LHCN-M2 (cell line): ENCODE data around the gene PARD3B. TPM values are rescaled to one million over a fixed set of nuclear protein-coding genes. Genes with fewer than 3 reads are reported as not detected.
"Not testable (repeated sequence)": the region's sequence is repeated elsewhere in the genome, so short reads cannot be mapped to it uniquely, and the experiment has no call there.

Experiments used
- DNase-seq: peaks from one replicate; pipeline ENCODE4 v3.0.0-alpha.2; 2012; ENCODE audit warnings: low read depth
- total RNA-seq: library from RNA; depleted of rRNA; stranded (reverse); fragments of >200 nt; gene quantifications from 2 replicates; pipeline ENCODE4 v1.2.3, GENCODE V29; 2014

The PARD3B gene
- total RNA-seq, 1 experiment from 2014 or later = 4.0 TPM

DNA sequence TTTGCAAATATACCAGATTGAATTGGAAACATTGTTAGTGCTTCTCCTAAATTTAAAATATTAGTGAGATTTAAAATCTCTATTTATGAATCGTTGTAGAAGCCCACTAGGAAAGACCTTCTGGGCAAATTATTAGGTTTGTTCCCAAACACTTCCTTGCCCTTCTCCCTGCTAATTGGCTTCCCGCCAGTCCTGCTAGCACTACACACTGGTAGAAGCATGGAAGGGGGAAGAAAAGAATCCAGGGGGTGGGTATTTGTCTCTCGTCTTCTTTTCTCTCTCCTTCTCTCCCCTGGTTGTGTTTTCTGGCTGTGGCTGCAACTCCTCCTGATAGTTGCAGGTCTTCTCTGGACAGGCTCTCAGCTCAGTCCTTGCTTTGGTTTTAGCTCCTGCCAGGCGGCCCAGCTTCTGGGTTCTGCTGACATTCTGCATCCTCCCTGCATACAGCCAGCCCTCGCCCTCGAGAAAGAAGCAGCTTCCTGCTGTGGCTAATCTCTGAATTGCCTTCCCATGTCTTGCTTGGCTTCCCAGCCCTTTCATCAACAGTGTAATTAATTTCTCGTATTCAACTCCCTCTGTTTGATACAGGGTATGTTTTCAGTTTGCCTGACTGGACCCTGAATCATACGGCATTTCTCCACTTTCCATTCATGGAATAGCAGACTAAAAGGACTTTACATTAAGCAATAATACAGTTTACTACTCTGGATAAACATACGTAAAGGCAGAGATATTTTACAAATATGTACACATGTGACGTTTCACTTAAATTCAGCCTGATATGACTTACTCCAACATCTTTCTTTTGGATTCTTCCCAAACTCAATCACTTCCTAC is 6.9 kb upstream of the PARD3B start:
- DNase-seq = no peak

DNA sequence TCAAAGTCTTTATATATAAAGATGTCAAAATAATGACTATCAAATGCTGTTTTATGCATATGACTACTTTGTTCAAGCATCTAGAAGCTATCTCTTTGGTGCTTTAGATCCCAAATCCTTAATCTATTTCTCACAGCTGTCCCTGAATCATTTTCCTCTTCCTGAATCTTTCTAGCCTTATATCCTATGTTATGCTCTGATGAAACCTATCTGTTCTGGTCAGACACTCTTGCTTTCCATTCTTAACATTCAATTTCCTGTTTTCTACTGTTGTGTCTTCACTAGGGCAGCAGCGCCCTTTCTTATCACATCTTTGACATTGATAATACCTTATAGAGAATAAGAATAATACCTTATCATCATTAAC is 6.3 kb upstream of the PARD3B start:
- no peak for DNase-seq

DNA sequence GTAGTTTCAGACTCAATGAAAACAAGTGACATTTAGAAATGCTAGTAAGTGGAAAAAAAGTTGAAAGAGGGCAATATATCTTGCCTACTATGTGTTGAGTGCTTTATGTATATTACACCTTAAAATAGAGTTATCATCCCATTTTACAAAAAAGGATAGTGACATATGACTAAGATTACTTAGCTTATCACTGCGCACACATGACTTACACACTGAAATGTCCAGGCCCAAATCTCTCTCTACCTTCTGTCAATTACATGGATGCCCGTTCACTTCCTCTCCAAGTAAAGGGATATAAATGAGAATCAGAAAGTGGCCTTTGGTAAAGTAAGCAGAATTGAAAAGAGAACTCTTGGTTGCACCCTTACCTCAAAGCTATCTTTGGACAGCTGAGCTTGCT is 3.6 kb upstream of the PARD3B start:
- DNase-seq = no peak

DNA sequence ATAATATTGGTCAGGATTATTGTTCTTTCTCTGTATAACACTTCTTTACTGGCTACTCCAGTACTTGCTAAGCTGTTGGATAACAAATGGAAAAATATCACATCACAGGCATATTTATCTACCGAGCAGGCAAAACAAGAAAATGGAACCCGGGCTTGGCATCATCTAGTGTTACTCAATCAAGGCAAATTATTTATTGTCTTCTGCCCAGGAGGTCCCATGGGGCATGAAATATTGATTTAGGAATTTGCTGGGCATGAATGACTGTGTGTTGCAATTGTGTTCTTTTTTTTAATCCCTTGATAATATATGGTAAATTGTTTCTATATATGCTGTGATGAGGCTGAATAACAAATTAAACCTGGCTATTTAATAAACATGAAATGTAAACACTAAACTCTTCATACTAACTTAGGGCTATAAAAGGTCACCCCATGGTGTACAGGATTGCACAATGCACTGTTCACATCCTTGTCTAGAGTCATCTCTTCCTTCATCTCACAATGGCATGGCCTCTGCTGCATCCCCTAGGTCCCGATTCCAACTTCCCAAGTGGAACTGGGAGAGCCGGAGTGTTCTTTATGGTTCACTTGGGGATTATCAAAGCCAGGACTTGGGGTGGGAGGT is 2.2 kb upstream of the PARD3B start:
- peak; percentile 26 for DNase-seq

DNA sequence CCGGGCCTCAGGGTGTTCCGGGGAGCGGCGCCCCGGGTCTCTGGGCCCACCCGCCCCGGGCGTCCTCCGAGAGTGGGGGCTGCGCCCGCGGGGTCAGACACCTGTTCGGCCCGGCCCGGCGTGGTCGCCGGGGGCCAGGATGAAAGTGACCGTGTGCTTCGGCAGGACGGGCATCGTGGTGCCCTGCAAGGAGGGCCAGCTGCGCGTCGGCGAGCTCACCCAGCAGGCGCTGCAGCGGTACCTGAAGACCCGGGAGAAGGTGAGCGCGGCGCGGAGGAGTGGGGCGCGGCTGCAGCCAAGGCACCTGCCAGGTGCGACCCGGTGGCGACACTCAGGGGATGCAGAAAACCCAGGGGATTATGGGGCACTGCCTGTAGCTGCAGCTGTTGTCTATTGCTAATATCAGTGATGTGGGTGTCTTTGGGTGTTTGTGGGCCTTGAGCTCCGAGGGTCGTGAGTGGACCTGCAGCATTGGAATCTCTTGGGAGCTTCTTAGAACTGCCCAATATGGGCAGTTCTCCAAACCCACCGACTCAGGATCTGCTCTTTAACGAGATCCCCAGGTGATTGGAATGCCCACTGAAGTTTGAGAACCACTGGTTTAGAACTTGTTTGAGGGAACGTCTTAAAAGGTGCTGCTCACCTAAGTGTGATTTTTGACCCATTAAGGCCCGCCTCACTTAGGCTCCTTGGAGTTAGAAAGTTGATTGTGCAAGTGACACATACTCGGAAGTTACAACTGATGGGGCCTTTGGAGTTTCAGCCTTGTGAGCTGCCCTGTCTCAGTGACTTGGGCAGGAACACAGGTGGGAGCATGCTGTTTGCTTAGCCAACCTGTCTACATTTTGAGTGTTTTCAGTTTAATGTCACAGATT is 823 bp downstream of the PARD3B start:
- no peak for DNase-seq

DNA sequence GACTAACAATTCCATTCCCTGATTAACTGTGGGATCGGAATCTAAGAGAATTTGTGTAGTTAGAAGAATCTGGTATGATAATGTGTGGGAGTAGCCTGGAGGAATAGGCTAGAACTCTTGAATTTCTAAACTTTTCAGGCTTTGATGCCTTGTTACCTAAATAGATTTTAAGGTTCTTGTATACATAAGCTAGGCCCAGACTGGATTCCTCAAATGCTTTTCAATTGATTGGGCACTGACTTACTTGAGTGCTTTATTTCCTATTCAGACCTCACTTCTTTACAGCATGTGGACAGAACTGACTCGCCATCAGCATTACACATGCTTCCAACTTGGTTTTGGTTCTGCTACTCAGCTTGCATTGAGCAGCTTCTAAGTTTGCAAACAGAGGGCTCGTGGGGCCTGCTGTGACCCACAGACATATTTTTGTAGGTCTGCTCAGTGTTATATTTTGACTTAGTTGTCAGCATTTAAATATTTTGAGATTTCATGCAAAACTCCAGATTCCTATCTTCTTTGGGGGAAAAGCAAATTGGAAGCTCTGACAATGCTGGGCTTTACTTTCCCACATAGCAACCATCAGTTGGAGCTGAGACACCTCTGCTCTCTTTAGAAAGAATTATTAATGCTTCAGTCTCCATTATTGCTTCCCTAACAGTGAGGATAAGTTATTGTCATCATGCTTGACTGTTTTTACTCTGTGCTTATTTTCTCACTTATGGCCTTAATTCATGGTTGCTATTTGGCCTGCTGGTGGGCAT is 5.7 kb downstream of the PARD3B start:
- DNase-seq = peak; percentile 31

DNA sequence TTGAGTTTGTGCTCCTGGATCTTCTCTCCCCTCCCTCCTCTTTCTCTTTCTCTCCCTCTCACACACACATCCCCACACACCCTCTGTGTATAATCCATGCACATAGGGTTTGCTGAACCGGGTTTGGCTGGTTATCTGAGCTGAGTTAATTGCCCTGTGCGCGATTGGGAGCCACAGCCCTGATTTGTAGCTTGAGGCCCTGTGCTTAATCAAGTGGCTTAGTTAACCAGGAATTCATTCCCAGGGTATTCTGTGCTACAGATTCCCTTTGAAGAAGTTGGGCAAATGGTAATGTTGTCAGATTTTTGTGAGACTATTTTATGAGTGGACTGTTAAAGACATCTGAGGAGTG is 6.2 kb downstream of the PARD3B start:
- DNase-seq = no peak

DNA sequence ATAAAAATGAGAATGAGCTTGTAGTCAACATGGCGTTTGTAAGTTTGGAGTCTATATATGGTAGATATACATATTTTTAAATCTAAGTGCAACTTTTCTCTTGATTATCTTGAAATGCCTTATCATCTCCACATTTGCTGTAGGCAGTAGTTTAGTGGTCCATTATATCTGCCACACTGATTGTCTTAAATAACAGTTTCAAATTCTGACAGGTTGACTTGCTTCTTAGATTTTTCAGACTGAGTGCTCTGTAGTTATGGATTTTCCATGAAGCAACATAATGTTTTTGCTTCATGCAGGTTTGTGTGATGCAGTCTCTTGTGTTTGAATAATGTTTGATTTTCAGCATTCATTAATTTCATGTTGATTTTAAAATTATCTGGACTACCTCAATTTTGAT is 12.3 kb downstream of the PARD3B start:
- no peak for DNase-seq

DNA sequence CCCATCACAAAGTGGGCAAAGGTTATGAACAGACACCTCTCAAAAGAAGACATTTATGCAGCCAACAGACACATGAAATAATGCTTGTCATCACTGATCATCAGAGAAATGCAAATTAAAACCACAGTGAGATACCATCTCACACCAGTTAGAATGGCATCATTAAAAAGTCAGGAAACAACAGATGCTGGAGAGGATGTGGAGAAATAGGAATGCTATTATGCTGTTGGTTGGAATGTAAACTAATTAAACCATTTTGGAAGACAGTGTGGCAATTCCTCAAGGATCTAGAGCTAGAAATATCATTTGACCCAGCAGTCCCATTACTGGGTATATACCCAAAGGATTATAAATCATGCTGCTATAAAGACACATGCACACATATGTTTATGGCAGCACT is 14.1 kb downstream of the PARD3B start:
- DNase-seq = not testable (repeated sequence)

DNA sequence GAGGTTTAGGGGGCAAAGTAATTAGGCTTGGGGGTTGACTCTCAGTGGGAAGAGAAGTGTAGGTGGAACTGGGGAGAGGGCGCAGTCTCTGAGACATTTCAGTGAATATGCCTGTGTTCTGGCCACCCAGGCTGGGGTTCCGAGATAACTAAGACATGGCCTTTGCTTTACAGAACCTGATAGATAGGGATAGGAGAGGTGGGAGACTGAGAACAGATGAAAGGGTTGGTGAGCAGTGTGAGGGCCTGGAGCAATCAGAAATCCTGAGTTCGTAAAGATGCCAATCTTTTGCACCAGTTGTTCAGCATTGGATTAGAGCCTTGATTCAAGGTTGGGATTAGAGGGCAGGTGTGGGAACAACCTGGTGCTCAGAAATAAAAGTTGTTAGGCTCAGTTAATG is 15.6 kb downstream of the PARD3B start:
- no peak for DNase-seq

DNA sequence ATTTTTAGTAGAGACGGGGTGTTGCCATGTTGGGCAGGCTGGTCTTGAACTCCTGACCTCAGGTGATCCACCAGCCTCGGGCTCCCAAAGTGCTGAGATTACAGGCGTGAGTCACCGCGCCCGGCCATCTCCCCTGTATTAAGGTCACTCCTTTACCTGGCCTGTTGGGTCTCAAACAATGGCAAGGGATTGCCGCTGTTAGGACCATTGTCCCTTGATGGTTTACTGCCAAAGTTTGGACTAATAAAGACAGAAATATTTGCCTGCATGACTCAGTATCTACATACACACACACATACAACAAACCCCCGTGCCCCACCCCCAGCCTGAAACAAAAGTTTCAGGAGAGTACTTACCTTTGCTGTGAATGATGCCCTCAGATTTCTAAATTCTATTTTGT is 16.5 kb downstream of the PARD3B start:
- no peak for DNase-seq

DNA sequence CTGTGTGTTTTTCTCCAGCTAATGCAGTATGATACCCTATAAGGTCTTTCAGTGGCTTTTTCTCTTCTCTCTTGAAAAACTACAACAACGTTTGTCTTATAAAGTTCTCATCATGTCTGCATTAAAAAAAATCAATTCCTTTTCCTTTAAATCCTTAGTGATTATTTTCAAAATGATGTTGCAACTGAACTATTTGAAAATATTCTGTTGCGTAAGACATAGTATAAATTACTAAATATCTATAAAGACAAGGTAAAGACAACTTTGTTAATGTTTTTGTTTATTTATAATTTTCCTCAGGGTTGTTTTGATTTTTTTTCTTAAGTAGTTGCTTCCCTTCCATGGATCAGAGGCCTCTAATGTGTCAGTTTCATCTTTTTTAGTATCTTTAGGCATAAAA is 21.2 kb downstream of the PARD3B start:
- no peak for DNase-seq

DNA sequence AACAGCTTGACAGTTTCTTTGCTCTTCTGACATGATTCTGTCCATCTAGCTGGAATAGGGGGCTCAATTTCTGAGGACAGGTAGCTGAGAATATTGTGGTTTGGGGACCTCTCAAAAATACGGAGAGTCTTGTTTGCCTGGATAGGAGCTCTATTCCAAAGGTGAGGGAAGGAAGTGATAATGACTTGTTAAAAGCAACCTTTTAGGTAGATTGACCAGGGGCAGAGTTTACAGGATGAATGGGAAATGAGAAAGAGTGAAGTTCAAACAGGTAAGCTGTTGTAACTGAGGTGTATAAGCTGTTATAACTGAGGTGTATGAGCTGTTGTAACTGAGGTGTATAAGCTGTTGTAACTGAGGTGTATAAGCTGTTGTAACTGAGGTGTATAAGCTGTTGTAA is 25.1 kb downstream of the PARD3B start:
- no peak for DNase-seq

DNA sequence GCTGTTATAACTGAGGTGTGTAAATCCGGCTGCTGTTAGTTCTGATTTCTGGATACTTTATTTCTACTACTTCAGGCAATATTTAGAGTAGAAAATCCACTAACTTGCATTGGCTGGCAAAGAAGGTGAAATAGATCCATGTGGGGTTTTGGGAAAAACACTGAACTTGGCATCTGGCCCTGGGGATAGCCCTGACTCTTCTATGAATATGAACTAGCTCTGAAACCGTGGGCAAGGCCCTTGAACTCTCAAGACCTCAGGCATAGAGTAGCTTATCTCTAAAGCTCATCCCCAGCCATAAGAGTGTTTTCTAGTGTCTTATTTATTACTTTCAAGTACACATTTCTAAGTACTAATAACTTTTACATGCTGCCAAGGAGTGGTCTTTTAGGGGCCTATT is 25.8 kb downstream of the PARD3B start:
- DNase-seq = no peak

DNA sequence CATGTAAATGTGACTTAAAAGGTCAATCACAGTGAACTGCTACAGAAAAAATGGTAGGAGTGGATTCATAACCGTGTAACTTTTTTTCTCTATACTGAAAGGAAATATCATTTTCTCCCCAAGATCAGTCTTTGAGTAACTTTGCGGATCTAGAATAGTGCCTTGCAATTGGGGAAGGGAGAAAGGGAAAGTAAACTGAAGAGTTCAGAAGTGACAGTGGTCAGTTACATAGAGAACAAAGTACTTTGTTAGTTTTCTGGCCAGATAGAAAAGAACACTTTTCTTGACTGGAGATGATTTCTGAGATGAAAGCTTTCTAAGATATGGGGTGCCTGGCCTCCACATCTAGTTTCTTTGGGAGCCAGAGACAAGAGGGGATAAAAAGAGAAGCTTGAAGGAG is 26.6 kb downstream of the PARD3B start:
- no peak for DNase-seq

DNA sequence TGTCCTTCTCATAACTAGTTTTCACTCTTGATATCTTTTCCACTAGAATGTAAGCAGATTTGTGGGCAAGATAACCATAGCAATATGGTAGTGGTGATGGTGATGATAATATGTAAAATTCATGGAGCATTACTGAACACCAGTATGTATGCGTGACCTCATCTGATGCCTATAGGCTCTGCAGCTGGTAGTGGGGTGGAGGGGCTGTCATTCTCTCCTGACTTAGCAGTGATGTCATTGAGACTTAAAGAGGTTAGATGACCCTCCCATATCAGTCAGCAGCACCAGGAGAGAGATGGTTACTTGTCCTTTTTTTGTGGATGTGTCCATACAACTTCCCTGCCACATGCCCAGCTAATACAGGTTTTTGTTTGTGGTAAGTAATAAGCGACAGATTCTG is 27.9 kb downstream of the PARD3B start:
- no peak for DNase-seq

DNA sequence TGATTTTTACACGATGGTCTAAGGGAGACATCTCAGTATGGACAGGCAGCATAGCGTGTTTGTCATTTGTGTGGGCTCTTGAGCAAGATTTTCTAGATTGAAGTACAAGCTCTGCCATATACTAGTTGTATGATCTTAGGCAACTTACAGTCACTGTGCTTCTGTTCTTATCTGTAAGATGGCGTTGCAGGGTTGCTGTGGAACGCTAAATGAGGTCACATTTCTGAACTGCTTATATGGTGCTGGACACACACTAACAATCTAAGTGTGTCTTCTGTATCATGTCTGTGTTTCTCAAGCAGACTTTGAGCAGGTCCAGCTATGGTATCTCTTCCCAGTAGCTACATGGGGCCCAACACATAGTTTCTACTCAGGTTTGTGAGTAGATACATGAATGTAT is 29.2 kb downstream of the PARD3B start:
- DNase-seq = no peak

DNA sequence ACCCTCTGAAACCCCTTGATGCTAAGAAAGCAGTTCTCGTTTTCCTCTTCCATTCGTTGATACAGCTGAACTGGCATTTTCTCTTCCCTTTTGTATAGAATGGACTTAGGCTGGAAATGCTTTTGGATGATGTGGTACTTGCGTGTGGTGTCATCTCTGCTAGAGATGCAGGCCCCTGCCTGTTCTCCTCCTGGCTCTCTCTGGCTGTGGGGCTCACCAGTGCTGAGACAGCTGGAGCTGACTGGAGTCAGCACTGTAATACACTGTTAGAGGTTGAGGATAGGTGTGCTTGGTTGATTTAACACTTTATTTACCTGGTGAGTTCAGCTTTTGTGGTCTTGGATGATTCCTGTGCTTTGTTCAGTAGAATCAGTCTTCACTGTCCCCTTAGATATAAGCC is 30.2 kb downstream of the PARD3B start:
- DNase-seq = no peak

DNA sequence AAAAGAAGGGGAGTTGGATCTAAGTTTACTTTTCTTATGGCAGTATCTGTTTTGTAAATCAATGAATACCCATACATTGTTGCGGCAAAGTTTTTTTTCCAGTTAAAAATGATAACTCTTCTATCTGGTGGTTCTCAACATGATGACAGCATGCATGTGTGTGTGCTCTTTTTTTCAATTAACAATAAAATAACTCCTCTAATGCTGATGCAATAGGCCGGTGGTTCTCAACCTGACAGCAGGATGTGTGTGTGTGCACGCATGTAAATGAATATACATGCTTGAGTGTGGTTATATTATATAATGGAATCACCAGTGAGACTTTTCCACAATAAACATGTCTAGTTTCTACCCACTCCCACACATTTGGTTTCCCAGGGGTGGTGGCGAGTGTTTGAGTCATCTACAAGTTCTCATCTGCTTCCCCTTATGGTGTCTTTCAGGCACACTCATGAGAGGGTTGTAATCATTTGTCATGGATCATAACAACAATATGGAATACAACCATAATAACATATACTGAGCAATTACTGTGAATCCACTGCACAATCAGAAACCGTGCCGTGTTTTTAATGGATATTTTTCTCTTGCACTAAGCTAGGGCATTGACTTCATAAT is 31.2 kb downstream of the PARD3B start:
- DNase-seq = no peak

DNA sequence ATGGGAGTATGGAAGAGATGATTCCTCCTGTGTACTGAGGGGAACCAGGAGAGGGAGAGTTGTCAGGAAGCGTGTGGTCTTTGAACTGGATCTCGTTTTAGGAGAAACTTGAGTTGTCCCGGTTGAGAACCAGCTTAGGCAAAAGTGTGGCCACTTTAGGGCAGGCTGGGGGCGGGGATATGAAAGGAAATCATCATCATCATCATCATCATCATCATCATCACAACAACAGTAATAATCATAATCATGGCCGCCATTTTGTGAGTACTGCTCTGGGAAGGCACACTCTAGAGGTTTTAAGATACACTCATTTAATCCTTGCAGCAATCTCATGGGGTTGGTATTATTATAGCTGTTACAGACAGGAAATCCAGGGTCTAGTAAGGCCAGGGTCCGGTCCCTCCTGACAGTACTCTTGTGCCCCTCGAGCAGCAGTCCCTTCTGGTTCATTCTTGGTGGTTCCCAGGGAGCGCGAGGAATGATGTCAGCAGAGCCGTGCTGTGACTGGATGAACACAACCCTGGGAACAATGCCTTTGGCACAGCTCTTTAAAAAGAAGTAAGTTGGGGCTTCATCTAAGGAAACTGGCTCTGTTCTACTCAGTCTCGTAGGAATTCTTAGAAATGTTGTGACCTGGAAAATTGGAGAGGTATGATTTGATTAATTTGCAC is 33.8 kb downstream of the PARD3B start:
- DNase-seq = no peak

DNA sequence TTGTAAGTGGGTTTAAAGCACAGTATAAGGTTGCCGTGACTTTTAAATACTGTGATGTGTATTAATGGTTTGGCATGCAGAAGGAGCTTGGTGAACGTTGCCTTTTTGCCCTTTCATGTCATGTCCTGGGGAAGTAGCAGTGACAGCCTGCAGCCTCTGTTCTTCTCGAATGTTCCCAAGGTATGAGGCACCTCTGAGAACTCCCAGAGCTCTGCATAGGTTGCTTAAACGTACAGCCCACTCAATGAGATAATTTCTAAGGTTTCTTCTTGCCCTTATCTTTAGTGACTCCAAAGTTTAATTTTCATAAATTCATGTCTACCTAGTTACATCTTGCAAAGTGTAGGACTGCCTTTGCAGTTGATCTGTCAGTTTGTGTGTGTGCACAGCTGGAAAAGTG is 36.7 kb downstream of the PARD3B start:
- no peak for DNase-seq
